HG02970 (cell line): ENCODE measurements around the gene RMP24.
"Not testable (repeated sequence)": the region's sequence is repeated elsewhere in the genome, so short reads cannot be mapped to it uniquely, and the experiment has no call there.

Source experiments
- ATAC-seq: cut with Tn5 transposase; IDR thresholded peaks from one replicate; pipeline ENCODE4 v1.9.1; 2021; ENCODE audit warnings: mild to moderate bottlenecking, moderate library complexity, moderate number of reproducible peaks; ENCODE audit not compliant: unreplicated experiment, low FRiP score

Gene RMP24

GRCh38 chr18:36024241-36024640 is 51.8 kb downstream of the RMP24 start:
- ATAC-seq = not testable (repeated sequence)

- ATAC-seq = no peak
Observed at GRCh38 chr18:36025025-36025424, 52.5 kb downstream of the RMP24 start.

GRCh38 chr18:36028859-36029258 is 56.4 kb downstream of the RMP24 start:
- no peak for ATAC-seq
